Measurements from ENCODE around the gene BNIP5.

- TF ChIP-seq CTCF (IDR thresholded peaks at IDR 0.05; ENCODE audit: low read depth, low read length): no peak
- TF ChIP-seq EZH2phosphoT487 (IDR thresholded peaks at IDR 0.05; ENCODE audit: low read depth): no peak
Observed at GRCh38 chr6:36340306-36340617, 3.6 kb upstream of the BNIP5 start.
